ENCODE data around the gene SORBS1. TPM values are rescaled to one million over a fixed set of nuclear protein-coding genes. Genes with fewer than 3 reads are reported as not detected.

Gene SORBS1
- total RNA-seq, 1 donor from 2014 or later: 896 TPM

DNA sequence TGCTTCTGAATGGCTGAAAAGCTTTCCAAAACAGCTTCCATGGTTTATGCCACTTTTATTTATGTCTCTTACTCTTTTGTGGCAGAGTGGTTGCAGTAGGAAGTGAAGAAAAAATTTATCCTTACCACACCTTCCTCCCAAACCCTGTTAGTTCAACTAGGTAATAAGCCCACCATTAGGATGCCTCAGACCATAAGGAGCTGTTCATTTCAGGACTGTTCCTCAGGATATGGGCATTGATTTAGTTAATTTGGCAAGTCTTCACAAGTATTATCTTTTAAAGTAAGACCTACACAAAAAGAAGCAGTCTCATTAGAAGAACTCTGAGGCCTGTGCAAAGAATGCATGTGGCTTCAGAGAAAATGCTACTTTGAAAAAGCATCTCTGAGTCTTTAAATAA, 187.5 kb downstream of the SORBS1 start:
- H3K4me1 ChIP-seq: peaks cover 61% of the 10 kb centered on the region
- TF ChIP-seq, protein P1, sequence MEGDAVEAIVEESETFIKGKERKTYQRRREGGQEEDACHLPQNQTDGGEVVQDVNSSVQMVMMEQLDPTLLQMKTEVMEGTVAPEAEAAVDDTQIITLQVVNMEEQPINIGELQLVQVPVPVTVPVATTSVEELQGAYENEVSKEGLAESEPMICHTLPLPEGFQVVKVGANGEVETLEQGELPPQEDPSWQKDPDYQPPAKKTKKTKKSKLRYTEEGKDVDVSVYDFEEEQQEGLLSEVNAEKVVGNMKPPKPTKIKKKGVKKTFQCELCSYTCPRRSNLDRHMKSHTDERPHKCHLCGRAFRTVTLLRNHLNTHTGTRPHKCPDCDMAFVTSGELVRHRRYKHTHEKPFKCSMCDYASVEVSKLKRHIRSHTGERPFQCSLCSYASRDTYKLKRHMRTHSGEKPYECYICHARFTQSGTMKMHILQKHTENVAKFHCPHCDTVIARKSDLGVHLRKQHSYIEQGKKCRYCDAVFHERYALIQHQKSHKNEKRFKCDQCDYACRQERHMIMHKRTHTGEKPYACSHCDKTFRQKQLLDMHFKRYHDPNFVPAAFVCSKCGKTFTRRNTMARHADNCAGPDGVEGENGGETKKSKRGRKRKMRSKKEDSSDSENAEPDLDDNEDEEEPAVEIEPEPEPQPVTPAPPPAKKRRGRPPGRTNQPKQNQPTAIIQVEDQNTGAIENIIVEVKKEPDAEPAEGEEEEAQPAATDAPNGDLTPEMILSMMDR (IDR thresholded peaks at IDR 0.05; ENCODE audit: borderline replicate concordance): no peak
- H3K27me3 ChIP-seq (ENCODE audit: low read depth): no peaks in the 10 kb centered on the region
- intact Hi-C loops (cut with micrococcal nuclease): loop anchor here (5.0 kb wide), 1 partner anchor 229 kb away; no protein-coding TSS in a partner anchor
- no peak for DNase-seq
- H3K27ac ChIP-seq (replicated peaks): peak overlapping the region; percentile 7
- H3K9me3 ChIP-seq (replicated peaks): no peaks in the 10 kb centered on the region
- H3K4me3 ChIP-seq: no peak overlapping the region
- H3K36me3 ChIP-seq: peaks cover 74% of the 10 kb centered on the region

DNA sequence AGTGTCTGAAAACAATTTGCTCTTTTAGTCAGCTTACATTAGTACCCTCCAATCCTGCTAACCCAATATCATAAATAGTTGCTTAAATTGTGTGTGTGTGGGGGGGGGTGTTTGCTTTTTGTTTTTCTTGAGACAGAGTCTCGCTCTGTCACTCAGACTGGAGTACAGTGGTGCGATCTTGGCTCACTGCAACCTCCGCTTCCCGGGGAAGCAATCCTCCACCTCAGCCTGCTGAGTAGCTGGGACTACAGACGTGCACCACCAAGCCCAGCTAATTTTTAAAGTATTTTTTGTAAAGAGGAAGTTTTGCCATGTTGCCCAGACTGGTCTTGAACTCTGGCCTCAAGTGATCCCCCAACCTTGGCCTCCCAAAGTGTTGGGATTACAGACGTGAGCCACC, 196.8 kb downstream of the SORBS1 start:
- DNase-seq: no peak
- TF ChIP-seq, protein P1 (IDR thresholded peaks at IDR 0.05; ENCODE audit: borderline replicate concordance): no peak
- H3K27ac ChIP-seq (replicated peaks): peak overlapping the region; percentile 11
- no peak overlapping the region for H3K4me3 ChIP-seq
- H3K27me3 ChIP-seq (ENCODE audit: low read depth): no peaks in the 10 kb centered on the region
- H3K9me3 ChIP-seq (replicated peaks): no peaks in the 10 kb centered on the region
- H3K36me3 ChIP-seq: peaks cover 42% of the 10 kb centered on the region
- intact Hi-C loops (cut with micrococcal nuclease): loop anchor here (5.0 to 10.0 kb wide), 2 partner anchors 117 to 180 kb away; no protein-coding TSS in a partner anchor
- peaks cover 67% of the 10 kb centered on the region for H3K4me1 ChIP-seq

DNA sequence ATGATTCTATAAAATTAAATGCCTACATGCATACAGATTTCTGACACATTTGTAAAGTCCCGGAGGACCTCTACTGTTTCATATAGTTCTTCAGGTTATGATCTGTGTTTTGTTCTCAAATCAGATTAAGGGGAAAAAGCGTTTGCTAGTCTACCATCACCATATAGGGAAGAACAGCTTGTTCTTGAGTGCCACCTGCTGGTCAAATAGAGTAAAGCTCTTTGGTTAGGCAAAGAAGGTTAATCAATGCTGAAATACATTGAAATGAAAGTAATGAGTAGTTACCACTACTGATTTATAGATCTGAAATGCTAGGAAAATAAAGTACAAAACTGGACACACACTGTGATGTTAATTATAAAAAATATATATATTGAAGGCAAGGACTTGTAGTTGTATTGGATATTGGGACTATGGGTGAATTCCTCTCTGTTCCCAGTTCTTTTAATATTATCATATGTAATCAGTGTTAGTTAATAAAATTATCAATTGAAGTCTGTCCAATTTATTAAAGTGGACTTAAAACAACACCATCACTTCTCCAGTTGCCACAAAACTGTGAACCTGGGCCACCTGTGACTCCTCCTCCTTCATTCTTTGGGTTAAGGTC, 197.8 kb downstream of the SORBS1 start:
- no peaks in the 10 kb centered on the region for H3K9me3 ChIP-seq (replicated peaks)
- no peak overlapping the region for H3K4me3 ChIP-seq
- H3K36me3 ChIP-seq: peaks cover 39% of the 10 kb centered on the region
- H3K4me1 ChIP-seq: peaks cover 59% of the 10 kb centered on the region
- DNase-seq: no peak
- peak overlapping the region; percentile 77 for H3K27ac ChIP-seq (replicated peaks)
- intact Hi-C loops (cut with micrococcal nuclease): loop anchor here (5.0 to 10.0 kb wide), 2 partner anchors 116 to 179 kb away; no protein-coding TSS in a partner anchor
- TF ChIP-seq, protein P1 (IDR thresholded peaks at IDR 0.05; ENCODE audit: borderline replicate concordance): peak; percentile 95
- no peaks in the 10 kb centered on the region for H3K27me3 ChIP-seq (ENCODE audit: low read depth)

DNA sequence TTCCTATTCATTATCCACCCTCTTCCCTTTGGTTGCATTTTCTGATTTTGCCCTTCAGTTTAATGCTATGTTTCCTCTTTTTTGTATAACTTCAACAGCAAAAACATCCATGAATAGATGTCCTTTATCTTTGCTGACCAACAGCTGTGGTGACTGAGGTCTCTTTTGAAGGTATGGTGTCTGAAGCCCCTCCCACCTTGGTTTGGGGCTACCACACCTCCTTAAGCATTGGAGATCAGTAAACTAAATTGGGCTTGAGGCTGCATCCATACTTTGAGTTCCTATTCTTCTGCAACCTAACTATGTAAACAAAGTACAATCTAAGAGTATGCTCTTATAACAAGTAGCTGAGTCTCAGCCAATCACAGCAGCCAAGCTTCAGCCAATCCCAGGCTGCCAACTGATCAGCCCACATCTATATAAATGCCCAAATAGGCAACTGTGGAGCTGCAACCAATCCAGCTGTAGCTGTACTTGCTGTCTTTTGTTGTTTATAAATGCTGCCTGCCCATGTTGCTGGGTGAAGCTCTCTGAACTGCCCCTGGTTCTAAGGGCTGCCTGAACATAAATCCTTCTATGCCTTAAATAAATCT, 201.0 kb downstream of the SORBS1 start:
- Histone ChIP-seq H3K9me3 (replicated peaks) (no peaks in the 10 kb centered on the region), H3K27me3 (ENCODE audit: low read depth) (no peaks in the 10 kb centered on the region), H3K27ac (replicated peaks) (peak overlapping the region; percentile 77), H3K36me3 (peaks cover 44% of the 10 kb centered on the region), H3K4me3 (no peak overlapping the region), H3K4me1 (peaks cover 58% of the 10 kb centered on the region)
- DNase-seq: no peak
- intact Hi-C loops (cut with micrococcal nuclease): loop anchor here (5.0 to 10.0 kb wide), 2 partner anchors 113 to 175 kb away; no protein-coding TSS in a partner anchor
- TF ChIP-seq, protein P1 (IDR thresholded peaks at IDR 0.05; ENCODE audit: borderline replicate concordance): no peak

DNA sequence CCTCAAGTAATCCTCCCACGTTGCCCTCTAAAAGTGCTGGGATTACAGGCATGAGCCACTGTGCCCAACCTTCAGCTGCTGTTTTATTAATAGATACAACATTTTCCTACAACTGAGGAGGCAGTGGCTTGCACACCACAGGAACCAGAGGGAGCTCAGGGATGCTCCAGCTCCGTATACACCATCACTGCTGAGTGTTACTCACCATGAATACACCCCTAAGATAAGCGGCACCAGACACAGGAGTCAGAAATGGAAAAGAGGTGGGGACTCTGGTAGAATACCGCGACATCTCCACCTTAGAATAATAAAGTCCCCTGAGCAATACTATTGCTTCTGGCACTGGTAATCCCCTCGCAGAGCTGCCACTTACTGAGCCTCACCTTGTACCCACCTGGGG, 201.7 kb downstream of the SORBS1 start:
- Histone ChIP-seq H3K9me3 (replicated peaks) (no peaks in the 10 kb centered on the region), H3K4me3 (no peak overlapping the region), H3K27ac (replicated peaks) (peak overlapping the region; percentile 77), H3K36me3 (peaks cover 51% of the 10 kb centered on the region), H3K27me3 (ENCODE audit: low read depth) (no peaks in the 10 kb centered on the region), H3K4me1 (peaks cover 62% of the 10 kb centered on the region)
- TF ChIP-seq, protein P1 (IDR thresholded peaks at IDR 0.05; ENCODE audit: borderline replicate concordance): no peak
- intact Hi-C loops (cut with micrococcal nuclease): no loop called here
- no peak for DNase-seq

All from left ventricle myocardium inferior (tissue), 1 donor.